Measurements from ENCODE around the gene ARPP21.
"Not testable (repeated sequence)": the region's sequence is repeated elsewhere in the genome, so short reads cannot be mapped to it uniquely, and the experiment has no call there.

The ARPP21 gene

DNA sequence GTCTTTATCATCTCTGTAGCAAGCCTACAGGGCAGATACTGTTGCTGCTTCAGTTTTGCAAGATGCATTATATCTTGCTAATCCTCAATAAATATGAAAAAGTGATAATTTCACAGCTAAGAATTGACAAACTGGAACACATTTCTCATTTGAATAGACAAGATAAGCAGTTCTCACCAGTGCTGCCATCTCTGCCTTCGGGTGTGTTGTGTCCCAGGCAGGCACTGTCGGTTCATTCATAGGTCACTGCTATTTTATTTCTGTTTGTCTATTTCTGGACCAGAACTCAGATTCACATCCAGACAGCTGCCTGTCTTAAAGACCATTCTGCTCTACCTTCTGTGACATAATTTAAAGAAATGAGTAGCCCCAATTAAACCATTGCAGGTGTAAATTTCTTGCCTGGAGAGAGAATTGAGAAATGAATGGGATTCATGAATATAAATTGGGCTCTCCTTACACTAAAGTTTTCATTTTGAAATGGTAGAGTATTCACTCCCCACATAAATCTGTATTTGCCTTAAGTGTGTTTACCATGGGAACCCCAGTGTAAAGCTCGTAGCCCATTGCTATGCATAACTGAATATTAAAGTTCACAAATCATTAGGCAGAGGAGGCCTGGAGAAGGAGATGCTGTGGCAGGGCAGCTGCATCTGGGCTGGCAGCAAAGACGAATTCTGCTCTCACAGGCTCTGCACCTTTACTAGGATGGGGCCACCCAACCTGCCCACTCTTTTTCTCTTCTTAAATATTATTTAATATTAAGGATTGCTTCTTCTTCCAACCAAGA lies 149.9 kb downstream of the ARPP21 start:
- no peaks in the 10 kb centered on the region for H3K9me3 Mint-ChIP-seq
- DNase-seq: no peak
- no peak overlapping the region for H3K27ac Mint-ChIP-seq
- no peaks in the 10 kb centered on the region for H3K4me1 Mint-ChIP-seq
- no peak for ATAC-seq
- H3K27me3 Mint-ChIP-seq: no peaks in the 10 kb centered on the region
- H3K4me3 Mint-ChIP-seq: no peak overlapping the region

DNA sequence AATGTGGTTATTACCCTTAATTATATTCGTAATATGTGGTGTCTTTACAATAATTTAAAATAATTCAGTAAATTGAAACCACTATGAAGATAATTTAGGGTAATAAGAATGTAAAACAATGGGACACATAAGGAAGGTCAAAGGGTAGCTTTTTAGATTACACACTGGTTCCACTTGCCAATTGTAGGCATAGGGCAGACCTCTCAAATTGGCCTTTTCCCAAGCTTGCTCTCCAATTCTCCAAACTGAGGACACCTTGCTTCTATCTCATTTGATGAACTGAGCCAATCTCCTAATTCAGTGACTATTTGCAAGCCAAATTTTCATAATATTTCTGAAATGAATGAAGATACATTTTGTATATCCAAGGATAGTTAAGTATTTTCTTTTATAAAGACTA lies 151.4 kb downstream of the ARPP21 start:
- ATAC-seq (no peak), DNase-seq (no peak)
- no peak overlapping the region for H3K27ac Mint-ChIP-seq
- H3K4me1 Mint-ChIP-seq: no peaks in the 10 kb centered on the region
- no peaks in the 10 kb centered on the region for H3K27me3 Mint-ChIP-seq
- H3K9me3 Mint-ChIP-seq: no peaks in the 10 kb centered on the region
- no peak overlapping the region for H3K4me3 Mint-ChIP-seq

DNA sequence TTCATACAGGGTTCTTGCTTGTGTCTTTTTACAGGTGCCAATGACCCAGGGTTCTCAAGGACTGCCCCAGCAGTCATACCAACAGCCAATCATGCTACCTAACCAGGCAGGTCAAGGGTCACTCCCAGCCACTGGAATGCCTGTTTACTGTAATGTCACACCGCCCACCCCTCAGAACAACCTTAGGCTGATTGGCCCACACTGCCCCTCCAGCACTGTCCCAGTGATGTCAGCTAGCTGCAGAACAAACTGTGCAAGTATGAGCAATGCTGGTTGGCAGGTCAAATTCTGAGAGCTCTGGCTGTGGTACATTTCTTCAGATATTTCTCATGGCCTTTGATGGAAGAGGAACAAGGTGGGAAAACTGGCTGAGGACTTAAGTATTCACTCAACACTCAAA lies 154.3 kb downstream of the ARPP21 start:
- Mint-ChIP-seq H3K27ac (no peak overlapping the region), H3K4me3 (no peak overlapping the region), H3K4me1 (no peaks in the 10 kb centered on the region), H3K27me3 (no peaks in the 10 kb centered on the region), H3K9me3 (no peaks in the 10 kb centered on the region)
- DNase-seq: no peak
- ATAC-seq: no peak

- H3K9me3 Mint-ChIP-seq: no peaks in the 10 kb centered on the region
These were observed 161.7 kb downstream of the ARPP21 start for GRCh38 chr3:35800960-35801459.

GRCh38 chr3:35814531-35814930 lies 175.2 kb downstream of the ARPP21 start:
- Mint-ChIP-seq H3K4me3 (no peak overlapping the region), H3K27me3 (no peaks in the 10 kb centered on the region), H3K4me1 (no peaks in the 10 kb centered on the region), H3K9me3 (peaks cover 0 to 4% of the 10 kb centered on the region in 2 donors), H3K27ac (no peak overlapping the region)
- DNase-seq (no peak), ATAC-seq (no peak)

More at GRCh38 chr3:35800960-35801459, 161.7 kb downstream of the ARPP21 start:
- Mint-ChIP-seq H3K4me1 (no peaks in the 10 kb centered on the region), H3K27ac (no peak overlapping the region), H3K4me3 (no peak overlapping the region), H3K27me3 (no peaks in the 10 kb centered on the region)
- DNase-seq (no peak), ATAC-seq (no peak)

DNA sequence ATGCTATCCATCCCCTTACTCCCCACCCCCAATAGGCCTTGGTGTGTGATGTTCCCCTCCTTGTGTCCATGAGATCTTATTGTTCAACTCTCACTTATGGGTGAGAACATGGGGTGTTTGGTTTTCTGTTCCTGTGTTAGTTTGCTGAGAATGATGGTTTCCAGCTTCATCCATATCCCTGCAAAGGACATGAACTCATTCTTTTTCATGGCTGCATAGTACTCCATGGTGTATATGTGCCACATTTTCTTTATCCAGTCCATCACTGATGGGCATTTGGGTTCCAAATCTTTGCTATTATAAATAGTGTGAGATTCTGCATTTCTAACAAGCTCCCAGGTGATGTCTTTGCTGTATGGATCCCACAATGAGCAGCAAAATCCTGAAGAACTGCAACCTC lies 176.5 kb downstream of the ARPP21 start:
- H3K27ac Mint-ChIP-seq, H3K27me3 Mint-ChIP-seq, H3K4me3 Mint-ChIP-seq, H3K4me1 Mint-ChIP-seq, ATAC-seq, H3K9me3 Mint-ChIP-seq, DNase-seq: not testable (repeated sequence)

- no peak for ATAC-seq
- peaks cover 0 to 4% of the 10 kb centered on the region in 2 donors for H3K9me3 Mint-ChIP-seq
- DNase-seq: no peak
- no peaks in the 10 kb centered on the region for H3K27me3 Mint-ChIP-seq
- no peak overlapping the region for H3K27ac Mint-ChIP-seq
- no peaks in the 10 kb centered on the region for H3K4me1 Mint-ChIP-seq
- H3K4me3 Mint-ChIP-seq: no peak overlapping the region
These were observed 177.9 kb downstream of the ARPP21 start for GRCh38 chr3:35817216-35817615.

DNA sequence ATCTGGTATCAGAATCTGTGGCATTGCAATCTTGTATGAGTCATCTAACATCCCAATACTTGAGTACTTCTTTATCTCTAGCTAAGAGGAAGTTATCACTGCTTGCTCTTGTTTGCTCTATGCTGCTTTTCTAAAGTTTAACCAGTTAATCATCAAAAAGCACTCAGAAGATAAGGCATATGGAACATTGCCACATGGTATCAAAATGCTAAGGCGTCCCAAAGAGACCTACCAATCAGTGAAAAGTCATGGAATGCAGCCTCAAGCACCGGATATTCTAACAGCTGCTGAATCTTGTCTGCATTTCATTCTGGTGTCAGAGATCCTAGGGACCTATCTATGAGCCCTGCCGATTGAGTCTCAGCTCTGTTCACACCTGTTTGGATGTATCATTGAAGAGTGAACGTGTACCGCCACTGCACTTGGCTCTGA lies 192.8 kb downstream of the ARPP21 start:
- H3K27ac Mint-ChIP-seq: no peak overlapping the region
- DNase-seq (no peak), ATAC-seq (no peak)
- no peak overlapping the region for H3K4me3 Mint-ChIP-seq
- H3K9me3 Mint-ChIP-seq: no peaks in the 10 kb centered on the region
- no peaks in the 10 kb centered on the region for H3K4me1 Mint-ChIP-seq
- H3K27me3 Mint-ChIP-seq: no peaks in the 10 kb centered on the region

Measured in stimulated activated naive CD8-positive, alpha-beta T cell treated with anti-CD3 and anti-CD28 coated beads, Interleukin-15, amount 100 ng/mL, for 72 hours (primary cell).